Activated CD4-positive, alpha-beta memory T cell treated with anti-CD3 and anti-CD28 coated beads for 36 hours (primary cell): ENCODE measurements around the gene CYB5R3. TPM values are rescaled to one million over a fixed set of nuclear protein-coding genes. Genes with fewer than 3 reads are reported as not detected.
A peak's percentile ranks its signal among the peaks of the same experiment; 100 is the strongest.
"Not testable (repeated sequence)": the region's sequence is repeated elsewhere in the genome, so short reads cannot be mapped to it uniquely, and the experiment has no call there.

ENCODE experiments used
- CTCF ChIA-PET: fragments of 350-600 bp; sonication (Branson Sonifier 250); formaldehyde crosslinking; loops from one replicate; lab custom pipeline; 2021; ENCODE audit warnings: antibody characterized with exemption, inconsistent platforms; lab: Charles Lee
- POLR2A ChIA-PET: fragments of 350-600 bp; sonication (Branson Sonifier 250); formaldehyde crosslinking; loops from one replicate; lab custom pipeline; 2021; ENCODE audit warnings: antibody characterized with exemption; lab: Charles Lee
- DNase-seq: peaks from one replicate; pipeline ENCODE4 v3.0.0-alpha.2; 2020
- H3K27ac Mint-ChIP-seq: one replicate; pipeline ENCODE4 v1.8.0; 2021; ENCODE audit warnings: mixed read lengths
- H3K27me3 Mint-ChIP-seq: one replicate; pipeline ENCODE4 v1.8.0; 2021; ENCODE audit warnings: mixed read lengths
- H3K36me3 Mint-ChIP-seq: one replicate; pipeline ENCODE4 v1.8.0; 2021; ENCODE audit warnings: mixed read lengths
- H3K4me1 Mint-ChIP-seq: one replicate; pipeline ENCODE4 v1.8.0; 2021; ENCODE audit warnings: low read depth, mixed read lengths
- H3K4me3 Mint-ChIP-seq: one replicate; pipeline ENCODE4 v1.8.0; 2021; ENCODE audit warnings: mild to moderate bottlenecking, mixed read lengths
- H3K9me3 Mint-ChIP-seq: one replicate; pipeline ENCODE4 v1.8.0; 2021; ENCODE audit warnings: mixed read lengths
- intact Hi-C: fragments of 100-400 bp; cut with micrococcal nuclease; formaldehyde crosslinking; loops from one replicate; pipeline ENCODE4 v1.15.1; 2023
- total RNA-seq, 2 experiments: library from RNA; stranded (reverse); gene quantifications; one replicate each; pipeline ENCODE4 v1.2.3, GENCODE V29; 2021

Gene CYB5R3
- total RNA-seq, 2 experiments from 2014 or later: 73.7 to 77.6 TPM

DNA sequence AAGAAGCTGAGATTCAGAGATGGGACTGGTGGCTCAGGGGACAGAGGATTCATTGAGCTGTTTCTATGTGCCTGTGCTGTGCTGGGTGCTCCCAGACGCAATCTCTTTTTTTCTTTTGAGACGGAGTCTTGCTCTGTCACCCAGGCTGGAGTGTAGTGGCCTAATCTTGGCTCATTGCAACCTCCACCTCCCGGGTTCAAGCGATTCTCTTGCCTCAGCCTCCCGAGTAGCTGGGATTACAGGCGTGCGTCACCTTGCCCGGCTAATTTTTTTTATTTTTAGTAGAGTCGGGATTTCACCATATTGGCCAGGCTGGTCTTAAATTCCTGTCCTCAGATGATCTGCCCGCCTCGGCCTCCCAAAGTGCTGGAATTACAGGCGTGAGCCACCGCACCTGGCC, 23.9 kb upstream of the CYB5R3 start:
- H3K9me3 Mint-ChIP-seq, H3K36me3 Mint-ChIP-seq, H3K4me1 Mint-ChIP-seq, CTCF ChIA-PET, H3K27ac Mint-ChIP-seq, intact Hi-C loops, H3K4me3 Mint-ChIP-seq, POLR2A ChIA-PET, H3K27me3 Mint-ChIP-seq, DNase-seq: not testable (repeated sequence)

DNA sequence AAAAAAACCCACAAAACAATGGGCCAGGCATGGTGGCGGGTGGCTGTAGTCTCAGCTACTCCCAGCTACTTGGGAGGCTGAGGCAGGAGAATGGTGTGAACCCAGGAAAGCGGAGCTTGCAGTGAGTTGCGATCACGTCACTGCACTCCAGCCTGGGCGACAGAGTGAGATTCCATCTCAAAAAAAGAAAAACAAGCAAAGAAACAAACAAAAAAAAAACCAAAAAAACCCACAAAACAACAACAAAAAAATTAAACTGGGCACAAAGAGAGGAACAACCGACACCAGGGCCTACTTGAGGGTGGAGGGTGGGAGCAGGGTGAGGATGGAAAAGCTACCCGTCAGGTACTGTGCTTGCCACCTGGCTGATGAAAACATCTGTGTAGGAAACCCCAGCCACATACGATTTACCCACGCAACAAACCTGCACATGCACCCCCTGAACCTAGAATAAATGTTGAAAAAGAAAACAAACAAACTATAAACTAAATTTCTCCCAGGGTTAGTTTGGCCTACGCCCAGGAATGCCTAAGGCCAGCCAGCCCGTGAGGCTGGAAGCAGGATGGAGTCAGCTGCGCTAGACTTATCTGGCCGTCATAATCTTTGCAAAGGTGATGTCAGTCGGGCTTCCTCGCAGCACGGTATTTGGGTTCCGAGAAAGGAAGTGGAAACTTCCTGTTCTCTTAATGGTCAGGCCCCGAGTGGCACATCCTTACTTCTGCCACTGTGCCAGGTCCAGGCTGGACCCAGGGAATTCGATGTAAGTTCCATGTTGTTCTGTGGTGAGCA, 21.9 kb upstream of the CYB5R3 start:
- Mint-ChIP-seq H3K27ac (no peak overlapping the region), H3K9me3 (no peaks in the 10 kb centered on the region), H3K27me3 (no peaks in the 10 kb centered on the region), H3K4me1 (peaks cover 10% of the 10 kb centered on the region), H3K36me3 (no peaks in the 10 kb centered on the region), H3K4me3 (no peak overlapping the region)
- POLR2A ChIA-PET: no interaction called here
- intact Hi-C loops: no loop called here
- CTCF ChIA-PET: no interaction called here
- peak; percentile 19 for DNase-seq

DNA sequence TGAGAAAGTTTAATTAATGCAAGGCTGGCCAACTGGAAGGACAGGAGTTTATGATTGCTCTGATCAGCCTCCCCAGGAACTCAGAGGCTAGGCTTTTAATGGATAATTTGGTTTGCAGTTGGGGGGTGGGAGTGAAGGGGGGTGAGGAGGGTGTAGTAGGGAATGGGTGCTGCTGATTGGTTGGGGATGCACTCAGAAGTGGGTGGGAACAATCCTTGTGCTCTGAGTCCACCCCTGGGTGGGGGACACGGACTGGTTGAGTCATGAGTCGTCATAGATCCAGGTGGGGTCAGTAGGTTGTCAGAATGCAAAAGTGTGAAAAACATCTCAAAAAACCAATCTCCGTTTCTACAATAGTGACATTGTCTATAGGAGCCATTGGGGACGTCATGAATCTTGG, 20.9 kb upstream of the CYB5R3 start:
- POLR2A ChIA-PET: no interaction called here
- H3K27me3 Mint-ChIP-seq: no peaks in the 10 kb centered on the region
- no peak overlapping the region for H3K4me3 Mint-ChIP-seq
- no peak for DNase-seq
- H3K4me1 Mint-ChIP-seq: peaks cover 10% of the 10 kb centered on the region
- CTCF ChIA-PET: no interaction called here
- no peaks in the 10 kb centered on the region for H3K9me3 Mint-ChIP-seq
- H3K27ac Mint-ChIP-seq: no peak overlapping the region
- no peaks in the 10 kb centered on the region for H3K36me3 Mint-ChIP-seq
- intact Hi-C loops: no loop called here

DNA sequence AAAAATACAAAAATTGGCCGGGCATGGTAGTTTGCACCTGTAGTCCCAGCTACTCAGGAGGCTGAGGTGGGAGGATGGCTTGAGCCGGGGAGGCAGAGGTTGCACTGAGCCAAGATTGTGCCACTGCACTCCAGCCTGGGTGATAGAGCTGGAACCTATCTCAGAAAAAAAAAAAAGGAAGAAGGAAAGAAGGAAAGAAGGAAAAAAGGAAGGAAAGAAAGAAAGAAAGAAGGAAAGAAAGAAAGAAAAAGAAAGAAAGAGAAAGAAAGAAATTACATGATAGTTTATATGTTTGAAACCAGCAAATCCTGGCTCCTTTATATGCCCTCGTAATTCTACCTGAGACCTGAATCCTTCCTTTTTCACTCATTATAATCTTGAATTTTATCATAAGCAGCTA, 17.2 kb upstream of the CYB5R3 start:
- H3K4me1 Mint-ChIP-seq, intact Hi-C loops, H3K27me3 Mint-ChIP-seq, DNase-seq, H3K27ac Mint-ChIP-seq, POLR2A ChIA-PET, H3K4me3 Mint-ChIP-seq, H3K36me3 Mint-ChIP-seq, H3K9me3 Mint-ChIP-seq: not testable (repeated sequence)
- CTCF ChIA-PET: interaction anchor here (0.5 to 1.0 kb wide), 2 partner anchors 201 to 233 kb away, joined by 3 to 4 read pairs; no protein-coding TSS in a partner anchor

DNA sequence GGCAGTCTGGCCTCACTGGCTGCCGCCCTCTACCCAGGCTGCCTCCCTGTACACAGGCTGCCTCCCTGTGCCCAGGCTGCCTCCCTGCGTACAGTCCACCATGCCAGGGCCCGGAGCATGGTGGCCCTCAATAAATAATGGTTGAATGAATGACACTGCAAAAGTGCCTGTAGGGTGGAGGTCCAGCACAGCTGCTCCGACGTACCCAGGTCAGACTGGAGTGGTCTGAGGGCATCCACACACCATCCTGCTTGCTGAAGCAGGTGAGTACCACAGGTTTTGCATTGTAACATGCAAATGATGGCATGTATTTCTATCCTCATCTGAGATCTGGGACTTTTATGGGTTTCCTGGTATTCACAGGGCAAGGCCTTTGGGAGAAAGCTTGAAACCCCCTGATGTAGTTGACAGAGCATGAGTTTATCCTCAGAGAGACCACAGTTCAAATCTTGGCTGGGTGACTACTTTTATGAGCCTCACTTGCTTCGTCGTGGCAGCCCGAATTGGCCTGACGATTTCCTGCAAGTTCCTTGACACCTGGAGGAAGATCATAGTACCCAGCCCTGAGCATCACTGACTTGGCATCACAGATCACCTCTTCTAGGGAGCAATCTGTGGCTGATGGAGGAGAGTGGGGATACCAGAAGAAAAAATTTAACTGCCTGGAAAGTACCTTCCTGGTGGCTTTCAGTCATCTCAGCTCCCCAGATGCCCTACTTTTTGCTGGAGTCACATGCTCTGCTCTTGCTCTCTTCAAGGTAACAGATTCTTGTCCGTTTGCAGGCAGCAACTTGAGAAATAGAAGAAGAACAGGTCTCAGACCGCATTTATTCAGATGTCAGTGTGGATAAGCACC, 16.0 kb upstream of the CYB5R3 start:
- no peak overlapping the region for H3K27ac Mint-ChIP-seq
- no peaks in the 10 kb centered on the region for H3K4me1 Mint-ChIP-seq
- no peaks in the 10 kb centered on the region for H3K27me3 Mint-ChIP-seq
- H3K9me3 Mint-ChIP-seq: no peaks in the 10 kb centered on the region
- H3K36me3 Mint-ChIP-seq: no peaks in the 10 kb centered on the region
- ChIA-PET CTCF (no interaction called here), POLR2A (no interaction called here)
- no peak overlapping the region for H3K4me3 Mint-ChIP-seq
- intact Hi-C loops: no loop called here
- DNase-seq: no peak

DNA sequence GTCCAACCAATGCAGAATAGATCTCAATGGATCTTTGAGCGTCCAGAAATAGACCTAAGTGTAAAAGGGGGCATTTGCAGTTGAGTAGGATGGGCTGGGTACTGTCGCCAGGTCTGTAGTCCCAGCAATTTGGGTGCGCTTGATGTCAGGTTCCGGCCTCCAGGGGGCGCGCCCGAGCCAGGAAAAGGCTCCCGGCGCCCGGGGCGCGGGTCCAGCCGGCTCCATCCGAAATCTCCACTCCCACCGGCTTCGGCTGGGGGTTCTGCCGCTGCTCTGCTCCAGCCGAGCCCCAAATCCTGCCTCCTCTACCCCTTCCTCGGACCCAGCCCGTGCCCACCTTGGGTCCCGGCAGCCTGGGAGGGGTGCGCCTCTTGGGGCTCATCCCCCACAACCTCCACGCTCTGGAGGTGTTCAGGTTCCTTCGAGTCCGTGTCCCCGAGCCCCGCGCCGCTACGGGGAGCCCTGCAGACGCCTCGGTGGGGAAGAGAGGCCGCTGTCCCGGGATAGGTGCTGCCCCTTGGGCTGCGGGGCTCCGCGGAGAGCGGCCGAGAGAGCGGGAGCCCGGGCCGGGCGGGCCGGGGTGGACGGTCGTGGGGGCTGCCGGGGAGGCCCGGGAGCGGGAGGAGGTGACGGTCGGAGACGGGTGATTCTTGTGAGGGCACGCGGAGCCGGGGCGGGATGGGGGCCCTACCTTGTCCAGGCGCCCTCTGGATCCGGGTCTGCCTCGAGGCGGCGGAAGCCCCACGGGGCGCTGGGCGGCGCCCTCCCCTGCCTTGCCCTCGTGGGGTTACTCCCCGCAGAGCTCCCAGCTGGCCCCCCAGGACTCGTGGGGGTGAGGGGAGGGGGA, 13.0 kb upstream of the CYB5R3 start:
- no peaks in the 10 kb centered on the region for H3K9me3 Mint-ChIP-seq
- intact Hi-C loops: no loop called here
- H3K4me3 Mint-ChIP-seq: peak overlapping the region; percentile 55
- ChIA-PET CTCF (interaction anchor here (1.0 to 2.0 kb wide), 4 partner anchors 8 to 149 kb away, joined by 3 to 7 read pairs (median 4); no protein-coding TSS in a partner anchor), POLR2A (interaction anchor here (1.5 kb wide), 1 partner anchor 13 kb away, joined by 4 read pairs; the partner anchor contains the start of gene CYB5R3)
- peak; percentile 85 for DNase-seq
- no peaks in the 10 kb centered on the region for H3K4me1 Mint-ChIP-seq
- H3K27ac Mint-ChIP-seq: no peak overlapping the region
- no peaks in the 10 kb centered on the region for H3K36me3 Mint-ChIP-seq
- H3K27me3 Mint-ChIP-seq: peaks cover 4% of the 10 kb centered on the region

DNA sequence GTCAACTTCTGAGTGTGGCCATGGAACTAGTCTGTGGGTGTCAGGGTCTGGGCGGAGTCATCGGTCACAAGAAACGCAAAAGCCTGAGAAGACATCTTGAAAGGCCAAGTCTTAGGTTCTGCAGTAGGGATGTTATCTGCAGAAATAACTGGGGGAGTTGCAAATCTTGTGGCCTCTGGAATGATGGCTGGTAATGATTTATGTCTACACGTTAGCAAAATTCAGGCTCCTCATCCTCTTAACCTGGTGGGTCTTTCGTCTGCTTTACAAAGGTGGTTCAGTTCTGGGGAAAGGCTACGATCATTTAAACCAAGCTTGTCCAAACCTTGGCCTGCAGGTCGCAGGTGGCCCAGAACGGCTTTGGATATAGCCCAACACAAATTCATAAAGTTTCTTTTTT, 7.4 kb upstream of the CYB5R3 start:
- intact Hi-C loops: no loop called here
- H3K36me3 Mint-ChIP-seq: no peaks in the 10 kb centered on the region
- POLR2A ChIA-PET: no interaction called here
- no peak overlapping the region for H3K4me3 Mint-ChIP-seq
- DNase-seq: no peak
- no peaks in the 10 kb centered on the region for H3K4me1 Mint-ChIP-seq
- H3K27ac Mint-ChIP-seq: no peak overlapping the region
- peaks cover 4% of the 10 kb centered on the region for H3K27me3 Mint-ChIP-seq
- no peaks in the 10 kb centered on the region for H3K9me3 Mint-ChIP-seq
- CTCF ChIA-PET: no interaction called here

DNA sequence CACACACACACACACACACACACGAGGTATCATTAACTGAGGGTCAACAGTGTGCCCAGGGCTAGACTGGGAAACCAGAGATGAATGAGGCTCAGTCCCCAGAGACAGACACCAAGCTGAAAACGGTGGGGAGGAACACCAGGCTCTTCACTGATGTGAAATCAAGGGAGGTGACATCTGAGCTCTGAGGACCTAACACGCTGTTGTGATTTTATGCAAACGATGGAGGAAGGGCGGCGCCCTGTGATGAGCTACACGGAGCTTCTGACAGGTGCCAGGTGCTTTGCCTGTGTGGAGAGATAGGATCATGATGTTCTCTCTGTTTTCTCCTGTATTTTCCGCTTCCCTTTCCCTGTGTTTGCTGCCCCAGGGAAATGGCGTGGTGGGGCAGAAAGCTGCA, 6.5 kb upstream of the CYB5R3 start:
- no peak overlapping the region for H3K27ac Mint-ChIP-seq
- POLR2A ChIA-PET: no interaction called here
- CTCF ChIA-PET: interaction anchor here (1.1 kb wide), 1 partner anchor 212 kb away, joined by 3 read pairs; no protein-coding TSS in a partner anchor
- no peaks in the 10 kb centered on the region for H3K4me1 Mint-ChIP-seq
- no peak overlapping the region for H3K4me3 Mint-ChIP-seq
- H3K9me3 Mint-ChIP-seq: no peaks in the 10 kb centered on the region
- intact Hi-C loops: no loop called here
- no peaks in the 10 kb centered on the region for H3K36me3 Mint-ChIP-seq
- H3K27me3 Mint-ChIP-seq: peaks cover 4% of the 10 kb centered on the region
- no peak for DNase-seq

DNA sequence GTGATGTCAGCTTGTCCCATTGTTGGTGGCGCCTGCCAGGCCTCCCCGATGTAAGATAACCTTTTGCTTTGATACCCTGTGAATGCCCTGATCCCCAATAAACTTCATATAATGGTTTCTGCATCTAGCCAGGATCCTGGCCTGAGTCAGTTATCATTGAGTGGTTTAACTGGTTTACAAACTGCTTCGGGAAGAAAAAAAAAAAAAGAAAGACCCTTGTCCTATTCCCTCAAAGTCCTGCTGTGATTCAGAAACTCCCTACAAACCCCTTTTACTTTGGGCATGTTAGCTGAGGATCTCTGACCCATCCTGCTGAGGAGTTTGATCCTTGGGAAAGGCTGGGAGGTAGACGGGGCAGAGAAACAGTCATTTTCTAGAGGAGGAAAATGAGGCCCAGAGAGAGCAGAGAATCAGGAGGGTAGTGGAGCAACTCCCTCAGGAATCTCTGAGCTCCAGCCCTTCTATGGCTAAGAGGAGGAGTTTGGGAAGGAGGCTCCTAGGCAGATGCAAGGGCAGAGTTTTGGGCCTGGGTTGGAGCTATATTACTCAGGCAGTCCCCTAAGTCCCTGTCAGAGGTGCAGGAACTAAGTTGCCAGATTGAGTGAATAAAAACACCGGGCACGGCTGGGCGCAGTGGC, 5.4 kb upstream of the CYB5R3 start:
- Mint-ChIP-seq H3K27ac (no peak overlapping the region), H3K4me1 (no peaks in the 10 kb centered on the region), H3K4me3 (no peak overlapping the region), H3K27me3 (peaks cover 4% of the 10 kb centered on the region), H3K36me3 (no peaks in the 10 kb centered on the region), H3K9me3 (no peaks in the 10 kb centered on the region)
- no peak for DNase-seq
- POLR2A ChIA-PET: interaction anchor here (0.6 kb wide), 1 partner anchor 46 kb away, joined by 3 read pairs; no protein-coding TSS in a partner anchor
- intact Hi-C loops: no loop called here
- CTCF ChIA-PET: interaction anchor here (1.2 to 1.8 kb wide), 3 partner anchors 9 to 34 kb away, joined by 3 to 7 read pairs (median 4); no protein-coding TSS in a partner anchor

DNA sequence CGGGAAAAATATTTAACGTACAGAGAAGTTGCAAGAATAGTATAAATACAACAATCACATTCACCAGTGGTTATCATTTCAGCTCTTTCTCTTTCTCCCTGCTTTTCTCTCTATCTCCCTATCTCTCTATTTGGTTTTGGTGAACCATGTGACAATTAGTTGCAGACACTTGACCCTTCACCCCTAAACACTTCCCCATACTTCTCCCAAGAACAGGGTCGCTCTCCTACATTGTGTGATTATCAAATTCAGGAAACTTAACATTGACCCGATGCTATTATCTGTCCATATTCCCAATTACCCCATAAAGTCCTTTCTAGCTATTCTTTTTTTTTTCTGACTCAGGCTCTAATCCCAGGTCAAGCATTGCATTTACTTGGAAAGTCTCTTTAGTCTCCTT, 4.8 kb upstream of the CYB5R3 start:
- no peak overlapping the region for H3K4me3 Mint-ChIP-seq
- intact Hi-C loops: no loop called here
- H3K36me3 Mint-ChIP-seq: no peaks in the 10 kb centered on the region
- DNase-seq: no peak
- peaks cover 4% of the 10 kb centered on the region for H3K27me3 Mint-ChIP-seq
- H3K4me1 Mint-ChIP-seq: no peaks in the 10 kb centered on the region
- H3K27ac Mint-ChIP-seq: no peak overlapping the region
- POLR2A ChIA-PET: interaction anchor here (0.6 to 2.6 kb wide), 2 partner anchors 39 to 46 kb away, joined by 3 to 10 read pairs; partner anchors contain the start of gene POLDIP3
- H3K9me3 Mint-ChIP-seq: no peaks in the 10 kb centered on the region
- CTCF ChIA-PET: interaction anchor here (1.2 to 1.8 kb wide), 3 partner anchors 9 to 33 kb away, joined by 3 to 7 read pairs (median 4); no protein-coding TSS in a partner anchor

DNA sequence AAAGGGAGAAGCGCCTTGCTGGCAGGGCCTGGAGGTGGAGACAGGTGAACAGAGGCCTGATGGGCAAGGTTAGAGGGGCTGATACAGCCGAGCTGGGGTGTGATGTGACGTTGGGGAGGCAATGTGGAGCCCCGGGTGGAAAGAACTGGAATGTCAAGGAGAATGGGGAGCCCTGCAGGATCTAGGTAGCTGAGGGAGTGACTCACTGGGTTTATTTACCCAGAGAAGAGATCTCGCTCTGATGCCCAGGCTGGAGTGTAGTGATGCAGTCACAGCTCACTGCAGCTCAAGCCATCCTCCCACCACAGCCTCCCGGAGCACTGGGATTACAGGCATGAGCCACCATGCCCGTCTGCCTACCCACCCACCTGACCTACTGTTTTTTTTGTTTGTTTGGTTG, 1.9 kb upstream of the CYB5R3 start:
- DNase-seq: no peak
- Mint-ChIP-seq H3K4me1 (peaks cover 12% of the 10 kb centered on the region), H3K4me3 (peak overlapping the region; percentile 38), H3K9me3 (no peaks in the 10 kb centered on the region), H3K27me3 (no peaks in the 10 kb centered on the region), H3K36me3 (no peaks in the 10 kb centered on the region), H3K27ac (no peak overlapping the region)
- intact Hi-C loops: no loop called here
- ChIA-PET CTCF (interaction anchor here (0.7 to 1.0 kb wide), 2 partner anchors 9 to 29 kb away, joined by 4 to 5 read pairs; no protein-coding TSS in a partner anchor), POLR2A (interaction anchor here (5.7 kb wide), 1 partner anchor 36 kb away, joined by 45 read pairs; the partner anchor contains the start of gene POLDIP3)
